ENCODE measurements around the gene PNCK. TPM values are rescaled to one million over a fixed set of nuclear protein-coding genes. Genes with fewer than 3 reads are reported as not detected.
A peak's percentile ranks its signal among the peaks of the same experiment; 100 is the strongest.

PNCK gene
- total RNA-seq, 1 experiment from 2014 or later = 0.84 TPM

DNA sequence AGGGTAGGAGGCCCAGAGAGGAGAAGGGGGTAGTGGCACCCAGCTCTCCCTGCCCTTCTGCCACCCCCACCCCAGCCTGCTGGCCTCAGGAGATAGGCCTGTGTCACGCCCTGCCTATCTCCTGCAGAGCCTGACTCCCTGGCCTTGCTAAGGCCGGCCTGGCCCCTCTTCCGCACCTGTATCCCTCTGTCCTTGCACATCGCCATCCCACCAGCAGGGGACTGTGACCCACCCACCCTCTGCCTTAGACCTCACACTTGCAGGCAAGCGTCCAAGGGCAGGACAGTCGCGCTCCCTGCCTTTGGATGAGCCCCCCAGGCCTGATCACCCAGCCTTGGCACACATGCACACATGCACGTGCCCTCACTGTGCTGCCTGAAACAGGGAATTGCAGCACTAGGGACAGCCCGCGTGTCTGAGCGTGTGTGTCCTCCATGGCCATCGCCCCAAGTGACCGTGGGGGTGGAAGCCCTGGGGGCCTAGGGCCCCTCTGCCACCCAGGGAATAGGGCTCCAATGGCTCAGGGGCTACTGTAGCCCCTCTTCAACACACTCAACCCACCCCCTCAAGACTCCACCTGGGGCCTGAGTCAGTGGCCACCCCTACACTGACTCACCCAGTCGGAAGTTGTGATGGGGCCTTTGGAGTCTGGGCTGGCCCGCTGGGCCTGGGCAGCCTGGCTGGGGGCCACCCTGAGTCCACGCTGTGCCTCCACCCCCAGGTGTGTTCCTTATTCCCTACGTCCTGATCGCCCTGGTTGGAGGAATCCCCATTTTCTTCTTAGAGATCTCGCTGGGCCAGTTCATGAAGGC lies 16.2 kb upstream of the PNCK start:
- Histone ChIP-seq H3K4me3 (replicated peaks in 1 of 2; ENCODE audit: low read depth in 1 of 2, low read length in 2 of 2) (peak overlapping the region; percentile 49 to 55), H3K9ac (ENCODE audit: low read length) (peak overlapping the region; percentile 56), H3K4me1 (ENCODE audit: control insufficient read depth in 1 of 2, insufficient read depth in 2 of 2, low read length in 2 of 2) (peaks cover 4 to 24% of the 10 kb centered on the region in 2 experiments; a peak in 3 of 4 replicates), H3K36me3 (ENCODE audit: control insufficient read depth in 1 of 2, insufficient read depth in 2 of 2, low read length in 2 of 2) (no peaks in the 10 kb centered on the region), H4K20me1 (ENCODE audit: insufficient read depth) (no peaks in the 10 kb centered on the region), H3K4me2 (ENCODE audit: low read length) (peak overlapping the region; percentile 74), H2AFZ (ENCODE audit: low read depth, low read length, poor library complexity, severe bottlenecking) (no peak overlapping the region), H3K9me3 (ENCODE audit: control insufficient read depth in 1 of 2, insufficient read depth in 1 of 2, low read depth in 1 of 2, low read length in 2 of 2) (no peaks in the 10 kb centered on the region), H3K9me2 (ENCODE audit: insufficient read depth) (no peaks in the 10 kb centered on the region), H3K79me2 (ENCODE audit: insufficient read depth, low read length) (peaks cover 22% of the 10 kb centered on the region), H3K27ac (ENCODE audit: low read depth, low read length) (peak overlapping the region; percentile 52; the same call in 1 of the 2 replicates), H3K27me3 (ENCODE audit: insufficient read depth, low read length) (no peaks in the 10 kb centered on the region)
- DNase-seq (ENCODE audit: low read depth, low spot score) (no peak), ATAC-seq (peak; percentile 49)
- no TSS peak for BruUV-seq (replicated peaks)
- TF ChIP-seq, protein P1, sequence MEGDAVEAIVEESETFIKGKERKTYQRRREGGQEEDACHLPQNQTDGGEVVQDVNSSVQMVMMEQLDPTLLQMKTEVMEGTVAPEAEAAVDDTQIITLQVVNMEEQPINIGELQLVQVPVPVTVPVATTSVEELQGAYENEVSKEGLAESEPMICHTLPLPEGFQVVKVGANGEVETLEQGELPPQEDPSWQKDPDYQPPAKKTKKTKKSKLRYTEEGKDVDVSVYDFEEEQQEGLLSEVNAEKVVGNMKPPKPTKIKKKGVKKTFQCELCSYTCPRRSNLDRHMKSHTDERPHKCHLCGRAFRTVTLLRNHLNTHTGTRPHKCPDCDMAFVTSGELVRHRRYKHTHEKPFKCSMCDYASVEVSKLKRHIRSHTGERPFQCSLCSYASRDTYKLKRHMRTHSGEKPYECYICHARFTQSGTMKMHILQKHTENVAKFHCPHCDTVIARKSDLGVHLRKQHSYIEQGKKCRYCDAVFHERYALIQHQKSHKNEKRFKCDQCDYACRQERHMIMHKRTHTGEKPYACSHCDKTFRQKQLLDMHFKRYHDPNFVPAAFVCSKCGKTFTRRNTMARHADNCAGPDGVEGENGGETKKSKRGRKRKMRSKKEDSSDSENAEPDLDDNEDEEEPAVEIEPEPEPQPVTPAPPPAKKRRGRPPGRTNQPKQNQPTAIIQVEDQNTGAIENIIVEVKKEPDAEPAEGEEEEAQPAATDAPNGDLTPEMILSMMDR (IDR thresholded peaks at IDR 0.05 in 2 of 3, conservative IDR thresholded peaks at IDR 0.05 in 1 of 3; ENCODE audit: borderline replicate concordance in 1 of 3, insufficient read depth in 1 of 3, low read depth in 2 of 3, low read length in 2 of 3) = peak in 2 of 3 experiments; percentile 26 to 27; a peak in 3 of 6 replicates
- no peak for TF ChIP-seq EZH2 (IDR thresholded peaks at IDR 0.05)
- RAD21 ChIA-PET (ENCODE audit: low non-redundant PET in 1 of 2, low total read pairs in 2 of 2, uncharacterized antibody in 2 of 2, unreplicated experiment in 2 of 2) = no interaction called here
- intact Hi-C loops (cut with micrococcal nuclease) = no loop called here
- CTCF ChIA-PET = no interaction called here
- POLR2A ChIA-PET = no interaction called here

DNA sequence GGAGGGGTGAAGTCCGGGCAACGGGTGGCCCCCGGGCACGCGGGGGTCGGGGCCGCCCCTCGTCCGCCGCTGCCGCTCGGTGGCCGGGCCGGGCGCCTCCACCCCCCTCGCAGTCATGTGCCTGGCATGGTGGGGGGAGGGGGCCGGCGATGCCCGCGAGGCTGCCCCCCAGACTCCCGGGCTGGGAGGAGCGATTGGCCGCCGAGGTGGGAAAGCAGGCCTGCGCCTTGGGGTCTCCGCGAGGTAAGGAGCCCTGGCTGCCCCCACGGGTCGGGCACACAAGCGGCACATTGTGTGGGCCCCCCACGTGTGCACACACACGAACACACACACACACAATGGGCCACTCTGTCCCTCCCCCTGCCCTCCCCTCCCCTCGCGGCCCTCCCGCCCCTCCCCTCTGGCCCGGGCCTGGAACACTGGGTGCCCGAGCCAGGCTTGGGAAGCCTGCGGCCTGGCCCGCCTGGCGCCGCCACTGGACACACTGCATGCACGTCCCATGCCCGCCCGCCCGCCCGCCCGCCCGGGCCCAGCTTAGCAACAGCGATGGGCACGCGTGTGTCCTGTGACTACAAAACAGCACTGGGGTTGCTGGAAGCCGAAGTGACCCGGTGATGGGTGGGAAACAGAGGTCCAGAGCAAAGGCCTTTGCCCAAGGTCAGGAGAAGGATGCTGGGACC lies 15.4 kb upstream of the PNCK start:
- ChIA-PET CTCF (no interaction called here), POLR2A (no interaction called here), RAD21 (ENCODE audit: low non-redundant PET in 1 of 2, low total read pairs in 2 of 2, uncharacterized antibody in 2 of 2, unreplicated experiment in 2 of 2) (no interaction called here)
- Histone ChIP-seq H3K36me3 (ENCODE audit: control insufficient read depth in 1 of 2, insufficient read depth in 2 of 2, low read length in 2 of 2) (no peaks in the 10 kb centered on the region), H3K4me3 (replicated peaks in 1 of 2; ENCODE audit: low read depth in 1 of 2, low read length in 2 of 2) (peak overlapping the region; percentile 49 to 55), H4K20me1 (ENCODE audit: insufficient read depth) (no peaks in the 10 kb centered on the region), H3K9me2 (ENCODE audit: insufficient read depth) (no peaks in the 10 kb centered on the region), H3K27me3 (ENCODE audit: insufficient read depth, low read length) (no peaks in the 10 kb centered on the region), H3K9ac (ENCODE audit: low read length) (peak overlapping the region; percentile 63), H3K27ac (ENCODE audit: low read depth, low read length) (peak overlapping the region; percentile 74; the same call in 1 of the 2 replicates), H3K9me3 (ENCODE audit: control insufficient read depth in 1 of 2, insufficient read depth in 1 of 2, low read depth in 1 of 2, low read length in 2 of 2) (no peaks in the 10 kb centered on the region), H3K79me2 (ENCODE audit: insufficient read depth, low read length) (peaks cover 22% of the 10 kb centered on the region), H3K4me2 (ENCODE audit: low read length) (peak overlapping the region; percentile 74), H2AFZ (ENCODE audit: low read depth, low read length, poor library complexity, severe bottlenecking) (no peak overlapping the region), H3K4me1 (ENCODE audit: control insufficient read depth in 1 of 2, insufficient read depth in 2 of 2, low read length in 2 of 2) (peaks cover 4 to 24% of the 10 kb centered on the region in 2 experiments; a peak in 3 of 4 replicates)
- TF ChIP-seq, protein P2, sequence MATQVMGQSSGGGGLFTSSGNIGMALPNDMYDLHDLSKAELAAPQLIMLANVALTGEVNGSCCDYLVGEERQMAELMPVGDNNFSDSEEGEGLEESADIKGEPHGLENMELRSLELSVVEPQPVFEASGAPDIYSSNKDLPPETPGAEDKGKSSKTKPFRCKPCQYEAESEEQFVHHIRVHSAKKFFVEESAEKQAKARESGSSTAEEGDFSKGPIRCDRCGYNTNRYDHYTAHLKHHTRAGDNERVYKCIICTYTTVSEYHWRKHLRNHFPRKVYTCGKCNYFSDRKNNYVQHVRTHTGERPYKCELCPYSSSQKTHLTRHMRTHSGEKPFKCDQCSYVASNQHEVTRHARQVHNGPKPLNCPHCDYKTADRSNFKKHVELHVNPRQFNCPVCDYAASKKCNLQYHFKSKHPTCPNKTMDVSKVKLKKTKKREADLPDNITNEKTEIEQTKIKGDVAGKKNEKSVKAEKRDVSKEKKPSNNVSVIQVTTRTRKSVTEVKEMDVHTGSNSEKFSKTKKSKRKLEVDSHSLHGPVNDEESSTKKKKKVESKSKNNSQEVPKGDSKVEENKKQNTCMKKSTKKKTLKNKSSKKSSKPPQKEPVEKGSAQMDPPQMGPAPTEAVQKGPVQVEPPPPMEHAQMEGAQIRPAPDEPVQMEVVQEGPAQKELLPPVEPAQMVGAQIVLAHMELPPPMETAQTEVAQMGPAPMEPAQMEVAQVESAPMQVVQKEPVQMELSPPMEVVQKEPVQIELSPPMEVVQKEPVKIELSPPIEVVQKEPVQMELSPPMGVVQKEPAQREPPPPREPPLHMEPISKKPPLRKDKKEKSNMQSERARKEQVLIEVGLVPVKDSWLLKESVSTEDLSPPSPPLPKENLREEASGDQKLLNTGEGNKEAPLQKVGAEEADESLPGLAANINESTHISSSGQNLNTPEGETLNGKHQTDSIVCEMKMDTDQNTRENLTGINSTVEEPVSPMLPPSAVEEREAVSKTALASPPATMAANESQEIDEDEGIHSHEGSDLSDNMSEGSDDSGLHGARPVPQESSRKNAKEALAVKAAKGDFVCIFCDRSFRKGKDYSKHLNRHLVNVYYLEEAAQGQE (IDR thresholded peaks at IDR 0.05; ENCODE audit: low read depth) = no peak
- TF ChIP-seq TCF7L2 (IDR thresholded peaks at IDR 0.05; ENCODE audit: borderline replicate concordance, extremely low read depth, insufficient read depth, insufficient read length) (no peak), ZFX (IDR thresholded peaks at IDR 0.05) (no peak), RAD21 (IDR thresholded peaks at IDR 0.05; ENCODE audit: low read depth) (no peak)
- TF ChIP-seq, protein P3, sequence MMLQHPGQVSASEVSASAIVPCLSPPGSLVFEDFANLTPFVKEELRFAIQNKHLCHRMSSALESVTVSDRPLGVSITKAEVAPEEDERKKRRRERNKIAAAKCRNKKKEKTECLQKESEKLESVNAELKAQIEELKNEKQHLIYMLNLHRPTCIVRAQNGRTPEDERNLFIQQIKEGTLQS (IDR thresholded peaks at IDR 0.05) = no peak
- intact Hi-C loops (cut with micrococcal nuclease) = no loop called here
- DNase-seq (ENCODE audit: low read depth, low spot score) = no peak
- no TSS peak for BruUV-seq (replicated peaks)
- peak; percentile 30 for ATAC-seq
